Activated naive CD8-positive, alpha-beta T cell (primary cell): Measurements from ENCODE around the gene PGRMC1.
"Not testable (repeated sequence)": the region's sequence is repeated elsewhere in the genome, so short reads cannot be mapped to it uniquely, and the experiment has no call there.

Experiments
- H3K27ac Mint-ChIP-seq: one replicate; pipeline ENCODE4 v1.8.0; 2021; ENCODE audit warnings: mixed read lengths
- H3K27me3 Mint-ChIP-seq: one replicate; pipeline ENCODE4 v1.8.0; 2021; ENCODE audit warnings: mixed read lengths
- H3K36me3 Mint-ChIP-seq: one replicate; pipeline ENCODE4 v1.8.0; 2021; ENCODE audit warnings: mixed read lengths
- H3K4me1 Mint-ChIP-seq: one replicate; pipeline ENCODE4 v1.8.0; 2021; ENCODE audit warnings: low read depth, mixed read lengths
- H3K4me3 Mint-ChIP-seq: one replicate; pipeline ENCODE4 v1.8.0; 2021; ENCODE audit warnings: mild to moderate bottlenecking, mixed read lengths
- H3K9me3 Mint-ChIP-seq: one replicate; pipeline ENCODE4 v1.8.0; 2021; ENCODE audit warnings: low read depth, mixed read lengths

PGRMC1 gene

GRCh38 chrX:119235872-119236622 lies at the start of gene PGRMC1:
PGRMC1 (plus strand) TSS chrX:119236285; CDS start chrX:119236364, 79 bp downstream.
- Mint-ChIP-seq H3K27me3 (no peaks in the 10 kb centered on the region), H3K4me1 (peaks cover 33% of the 10 kb centered on the region), H3K4me3 (peak within 1 kb of the TSS; percentile 96), H3K9me3 (no peaks in the 10 kb centered on the region), H3K27ac (peak within 1 kb of the TSS; percentile 88), H3K36me3 (peaks cover 3% of the 10 kb centered on the region)

GRCh38 chrX:119186763-119187162 lies 49.3 kb upstream of the PGRMC1 start:
- no peak overlapping the region for H3K4me3 Mint-ChIP-seq
- no peaks in the 10 kb centered on the region for H3K9me3 Mint-ChIP-seq
- no peak overlapping the region for H3K27ac Mint-ChIP-seq
- H3K4me1 Mint-ChIP-seq, result no peaks in the 10 kb centered on the region
- no peaks in the 10 kb centered on the region for H3K36me3 Mint-ChIP-seq
- H3K27me3 Mint-ChIP-seq, result peaks cover 1% of the 10 kb centered on the region

- H3K4me3 Mint-ChIP-seq, result no peak overlapping the region
- peaks cover 1% of the 10 kb centered on the region for H3K27me3 Mint-ChIP-seq
- H3K27ac Mint-ChIP-seq, result no peak overlapping the region
- H3K4me1 Mint-ChIP-seq, result no peaks in the 10 kb centered on the region
- no peaks in the 10 kb centered on the region for H3K9me3 Mint-ChIP-seq
- H3K36me3 Mint-ChIP-seq, result no peaks in the 10 kb centered on the region
These were observed 48.8 kb upstream of the PGRMC1 start for GRCh38 chrX:119187298-119187697.

GRCh38 chrX:119189115-119189514 lies 47.0 kb upstream of the PGRMC1 start:
- no peaks in the 10 kb centered on the region for H3K36me3 Mint-ChIP-seq
- no peaks in the 10 kb centered on the region for H3K4me1 Mint-ChIP-seq
- H3K27ac Mint-ChIP-seq, result no peak overlapping the region
- peaks cover 1% of the 10 kb centered on the region for H3K27me3 Mint-ChIP-seq
- no peak overlapping the region for H3K4me3 Mint-ChIP-seq
- no peaks in the 10 kb centered on the region for H3K9me3 Mint-ChIP-seq

- Mint-ChIP-seq H3K4me3 (no peak overlapping the region), H3K27me3 (peaks cover 1% of the 10 kb centered on the region), H3K27ac (no peak overlapping the region), H3K4me1 (no peaks in the 10 kb centered on the region), H3K9me3 (no peaks in the 10 kb centered on the region), H3K36me3 (no peaks in the 10 kb centered on the region)
These were observed 46.5 kb upstream of the PGRMC1 start for GRCh38 chrX:119189595-119189994.

GRCh38 chrX:119190091-119190681 lies 45.9 kb upstream of the PGRMC1 start:
- H3K27ac Mint-ChIP-seq, result no peak overlapping the region
- no peak overlapping the region for H3K4me3 Mint-ChIP-seq
- H3K27me3 Mint-ChIP-seq, result peaks cover 1% of the 10 kb centered on the region
- H3K4me1 Mint-ChIP-seq, result no peaks in the 10 kb centered on the region
- H3K36me3 Mint-ChIP-seq, result no peaks in the 10 kb centered on the region
- no peaks in the 10 kb centered on the region for H3K9me3 Mint-ChIP-seq

- Mint-ChIP-seq H3K4me1 (no peaks in the 10 kb centered on the region), H3K27ac (no peak overlapping the region), H3K9me3 (no peaks in the 10 kb centered on the region), H3K4me3 (no peak overlapping the region), H3K36me3 (no peaks in the 10 kb centered on the region), H3K27me3 (peaks cover 1% of the 10 kb centered on the region)
These were observed 45.3 kb upstream of the PGRMC1 start for GRCh38 chrX:119190831-119191230.

GRCh38 chrX:119194621-119195020 lies 41.5 kb upstream of the PGRMC1 start:
- no peaks in the 10 kb centered on the region for H3K36me3 Mint-ChIP-seq
- no peaks in the 10 kb centered on the region for H3K4me1 Mint-ChIP-seq
- no peak overlapping the region for H3K4me3 Mint-ChIP-seq
- no peak overlapping the region for H3K27ac Mint-ChIP-seq
- no peaks in the 10 kb centered on the region for H3K27me3 Mint-ChIP-seq
- H3K9me3 Mint-ChIP-seq, result no peaks in the 10 kb centered on the region

GRCh38 chrX:119201570-119201969 lies 34.5 kb upstream of the PGRMC1 start:
- Mint-ChIP-seq H3K36me3 (no peaks in the 10 kb centered on the region), H3K4me1 (no peaks in the 10 kb centered on the region), H3K27ac (no peak overlapping the region), H3K9me3 (no peaks in the 10 kb centered on the region), H3K27me3 (peaks cover 6% of the 10 kb centered on the region), H3K4me3 (no peak overlapping the region)

GRCh38 chrX:119206203-119206602 lies 29.9 kb upstream of the PGRMC1 start:
- H3K36me3 Mint-ChIP-seq, result no peaks in the 10 kb centered on the region
- no peaks in the 10 kb centered on the region for H3K4me1 Mint-ChIP-seq
- H3K4me3 Mint-ChIP-seq, result no peak overlapping the region
- no peaks in the 10 kb centered on the region for H3K9me3 Mint-ChIP-seq
- no peak overlapping the region for H3K27ac Mint-ChIP-seq
- peaks cover 6% of the 10 kb centered on the region for H3K27me3 Mint-ChIP-seq

- not testable (repeated sequence) for H3K27me3 Mint-ChIP-seq, H3K4me3 Mint-ChIP-seq, H3K4me1 Mint-ChIP-seq, H3K27ac Mint-ChIP-seq, H3K36me3 Mint-ChIP-seq, H3K9me3 Mint-ChIP-seq
These were observed 28.6 kb upstream of the PGRMC1 start for GRCh38 chrX:119207483-119207882.

GRCh38 chrX:119208401-119209057 lies 27.6 kb upstream of the PGRMC1 start:
- Mint-ChIP-seq H3K27ac (no peak overlapping the region), H3K4me1 (no peaks in the 10 kb centered on the region), H3K4me3 (no peak overlapping the region), H3K9me3 (no peaks in the 10 kb centered on the region), H3K27me3 (peaks cover 8% of the 10 kb centered on the region), H3K36me3 (no peaks in the 10 kb centered on the region)

GRCh38 chrX:119210931-119211648 lies 25.0 kb upstream of the PGRMC1 start:
- not testable (repeated sequence) for H3K36me3 Mint-ChIP-seq, H3K4me1 Mint-ChIP-seq, H3K27ac Mint-ChIP-seq, H3K9me3 Mint-ChIP-seq, H3K27me3 Mint-ChIP-seq, H3K4me3 Mint-ChIP-seq

GRCh38 chrX:119211649-119212014 lies 24.5 kb upstream of the PGRMC1 start:
- H3K9me3 Mint-ChIP-seq, result no peaks in the 10 kb centered on the region
- no peaks in the 10 kb centered on the region for H3K4me1 Mint-ChIP-seq
- H3K4me3 Mint-ChIP-seq, result no peak overlapping the region
- H3K27ac Mint-ChIP-seq, result no peak overlapping the region
- peaks cover 2% of the 10 kb centered on the region for H3K27me3 Mint-ChIP-seq
- H3K36me3 Mint-ChIP-seq, result no peaks in the 10 kb centered on the region

GRCh38 chrX:119218198-119218597 lies 17.9 kb upstream of the PGRMC1 start:
- H3K9me3 Mint-ChIP-seq, result no peaks in the 10 kb centered on the region

More at GRCh38 chrX:119218198-119218597, 17.9 kb upstream of the PGRMC1 start:
- peaks cover under 1% of the 10 kb centered on the region for H3K27me3 Mint-ChIP-seq
- no peak overlapping the region for H3K4me3 Mint-ChIP-seq
- no peak overlapping the region for H3K27ac Mint-ChIP-seq
- no peaks in the 10 kb centered on the region for H3K4me1 Mint-ChIP-seq
- H3K36me3 Mint-ChIP-seq, result no peaks in the 10 kb centered on the region
